ENCODE data around the gene ZNF747.

- TF ChIP-seq, protein P1, sequence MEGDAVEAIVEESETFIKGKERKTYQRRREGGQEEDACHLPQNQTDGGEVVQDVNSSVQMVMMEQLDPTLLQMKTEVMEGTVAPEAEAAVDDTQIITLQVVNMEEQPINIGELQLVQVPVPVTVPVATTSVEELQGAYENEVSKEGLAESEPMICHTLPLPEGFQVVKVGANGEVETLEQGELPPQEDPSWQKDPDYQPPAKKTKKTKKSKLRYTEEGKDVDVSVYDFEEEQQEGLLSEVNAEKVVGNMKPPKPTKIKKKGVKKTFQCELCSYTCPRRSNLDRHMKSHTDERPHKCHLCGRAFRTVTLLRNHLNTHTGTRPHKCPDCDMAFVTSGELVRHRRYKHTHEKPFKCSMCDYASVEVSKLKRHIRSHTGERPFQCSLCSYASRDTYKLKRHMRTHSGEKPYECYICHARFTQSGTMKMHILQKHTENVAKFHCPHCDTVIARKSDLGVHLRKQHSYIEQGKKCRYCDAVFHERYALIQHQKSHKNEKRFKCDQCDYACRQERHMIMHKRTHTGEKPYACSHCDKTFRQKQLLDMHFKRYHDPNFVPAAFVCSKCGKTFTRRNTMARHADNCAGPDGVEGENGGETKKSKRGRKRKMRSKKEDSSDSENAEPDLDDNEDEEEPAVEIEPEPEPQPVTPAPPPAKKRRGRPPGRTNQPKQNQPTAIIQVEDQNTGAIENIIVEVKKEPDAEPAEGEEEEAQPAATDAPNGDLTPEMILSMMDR (IDR thresholded peaks at IDR 0.05): no peak
- TF ChIP-seq POLR2A (IDR thresholded peaks at IDR 0.05) (no peak), POLR2AphosphoS5 (IDR thresholded peaks at IDR 0.05) (no peak), EP300 (IDR thresholded peaks at IDR 0.05; ENCODE audit: low read depth) (no peak)
Observed at GRCh38 chr16:30554557-30555314, 20.1 kb upstream of the ZNF747 start.

Measured in transverse colon (tissue), 4 donors.